Small intestine (tissue), 7 donors: Measurements from ENCODE around the gene SLC6A7. TPM values are rescaled to one million over a fixed set of nuclear protein-coding genes. Genes with fewer than 3 reads are reported as not detected.
"Not testable (repeated sequence)": the region's sequence is repeated elsewhere in the genome, so short reads cannot be mapped to it uniquely, and the experiment has no call there.

Experiments used
- DNase-seq, 2 donors: peaks; one replicate each; pipeline versions ENCODE4 v3.0.0 to v3.0.0-alpha.2; 2013
- FAIRE-seq: peaks from 2 replicates; lab custom pipeline; 2012; peaks lifted over from hg19 to GRCh38; lab: Jason Lieb, UNC
- H3K27ac ChIP-seq, 3 donors: one replicate each; pipeline ENCODE4 v1.5.1; 2013; ENCODE audit warnings: low read length in 2 of 3, mild to moderate bottlenecking in 2 of 3, control low read depth in 1 of 3, inconsistent platforms in 1 of 3, low read depth in 1 of 3, moderate library complexity in 1 of 3
- H3K27me3 ChIP-seq, 3 donors: one replicate each; pipeline ENCODE4 v1.6.1; 2013; ENCODE audit warnings: low read length in 3 of 3, inconsistent platforms in 1 of 3; ENCODE audit not compliant: control insufficient read depth in 3 of 3, insufficient read depth in 3 of 3
- H3K36me3 ChIP-seq, 3 donors: one replicate each; pipeline ENCODE4 v1.6.1; 2013; ENCODE audit warnings: low read length in 3 of 3, inconsistent platforms in 1 of 3, low read depth in 1 of 3, mild to moderate bottlenecking in 1 of 3, moderate library complexity in 1 of 3; ENCODE audit not compliant: control insufficient read depth in 3 of 3, insufficient read depth in 2 of 3
- H3K4me1 ChIP-seq, 3 donors: one replicate each; pipeline ENCODE4 v1.6.1; 2013; ENCODE audit warnings: low read length in 2 of 3, inconsistent platforms in 1 of 3, low read depth in 1 of 3, mild to moderate bottlenecking in 1 of 3, moderate library complexity in 1 of 3; ENCODE audit not compliant: control insufficient read depth in 3 of 3, insufficient read depth in 2 of 3
- H3K4me3 ChIP-seq, 3 donors: one replicate each; pipeline ENCODE4 v1.5.1; 2013; ENCODE audit warnings: low read length in 3 of 3, control low read depth in 1 of 3, inconsistent platforms in 1 of 3, low read depth in 1 of 3, mild to moderate bottlenecking in 1 of 3, moderate library complexity in 1 of 3
- H3K9me3 ChIP-seq, 2 donors: one replicate each; pipeline ENCODE4 v1.6.1; 2013; ENCODE audit warnings: low read depth in 1 of 2, low read length in 1 of 2; ENCODE audit not compliant: control insufficient read depth in 2 of 2, insufficient read depth in 1 of 2
- WGBS, 3 donors: extraction: QIAGEN DNeasy Blood & Tissue Kit; methylation state at CpG; one replicate each; pipeline ENCODE4 v1.1.7; 2013; 5-methylcytosine and 5-hydroxymethylcytosine counted together
- polyA plus RNA-seq, 4 donors: library from polyadenylated mRNA; stranded (reverse) in 3 of 4; unstranded in 1 of 4; fragments of 200-250 nt in 3 of 4; fragments of 120-200 nt in 1 of 4; gene quantifications; one replicate each; pipeline versions ENCODE4 v1.2.1 to v1.2.3, GENCODE V29; 2013
- donor health status: healthy with polysubstance abuse.
- donor health status: control.
- donor health status: control.
- donor health status: Bipolar disorder and iron deficiency.
- donor health status: healthy.

The SLC6A7 gene
- polyA plus RNA-seq, 4 donors, result 0.81 to 7.1 (median 2.2) TPM

- no peak for DNase-seq
Observed at GRCh38 chr5:150223474-150223873, 33.6 kb downstream of the SLC6A7 start.

DNA sequence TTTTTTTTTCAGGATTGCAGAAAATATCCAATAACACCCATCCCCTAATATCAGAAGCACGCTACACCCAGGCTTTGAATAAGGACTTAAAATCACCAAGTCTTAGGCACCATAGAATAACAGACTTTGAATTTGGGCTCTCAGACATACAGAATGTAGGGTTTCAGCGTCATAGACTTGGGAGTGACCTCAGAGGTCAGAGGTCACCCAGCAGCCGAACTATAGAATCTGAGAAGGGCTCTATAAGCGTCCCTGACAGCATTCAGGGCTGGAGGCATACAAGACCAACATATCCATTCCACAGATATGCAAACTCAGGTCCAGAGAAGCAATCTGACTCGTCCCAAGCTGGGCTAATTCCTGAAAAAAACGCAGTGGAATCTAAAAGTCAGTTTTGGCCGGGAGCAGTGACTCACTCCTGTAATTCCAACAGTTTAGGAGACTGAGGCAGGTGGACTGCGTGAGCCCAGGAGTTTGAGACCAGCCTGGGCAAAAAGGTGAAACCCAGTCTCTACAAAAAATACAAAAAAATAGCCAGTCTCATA is 34.7 kb downstream of the SLC6A7 start:
- DNase-seq (no peak), FAIRE-seq (no peak)
- Histone ChIP-seq H3K27me3 (no peaks in the 10 kb centered on the region), H3K4me1 (no peaks in the 10 kb centered on the region), H3K9me3 (no peaks in the 10 kb centered on the region), H3K4me3 (no peak overlapping the region), H3K27ac (no peak overlapping the region), H3K36me3 (no peaks in the 10 kb centered on the region)
- 57 to 70% (median 68%) methylated on average over 8 of the region's 8 CpGs for WGBS, 3 donors

More at GRCh38 chr5:150223474-150223873, 33.6 kb downstream of the SLC6A7 start:
- H3K4me3 ChIP-seq, result no peak overlapping the region
- WGBS, 3 donors, result 88 to 89% (median 89%) methylated on average over 7 of the region's 7 CpGs
- H3K9me3 ChIP-seq, result no peaks in the 10 kb centered on the region
- H3K27me3 ChIP-seq, result no peaks in the 10 kb centered on the region
- H3K36me3 ChIP-seq, result no peaks in the 10 kb centered on the region
- H3K4me1 ChIP-seq, result no peaks in the 10 kb centered on the region
- no peak for FAIRE-seq
- H3K27ac ChIP-seq, result no peak overlapping the region

DNA sequence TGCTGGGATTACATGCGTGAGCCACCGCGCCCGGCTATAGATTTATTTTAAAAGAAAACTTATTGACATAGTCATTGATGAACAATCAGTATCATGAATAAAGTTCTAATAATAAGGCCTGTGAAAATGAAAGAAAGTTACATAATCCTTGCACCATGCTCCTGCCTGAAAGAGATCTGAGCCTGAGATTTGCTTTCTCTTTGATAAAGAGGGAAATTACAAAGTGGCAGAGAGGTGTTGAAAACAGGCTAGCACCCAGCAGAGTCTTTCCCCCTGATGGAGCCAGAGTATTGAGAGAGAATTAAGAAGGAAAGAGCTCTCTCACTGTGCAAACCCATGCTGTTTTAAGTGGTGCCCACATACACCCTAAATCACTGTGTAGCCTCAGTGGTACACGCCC is 37.2 kb downstream of the SLC6A7 start:
- Histone ChIP-seq H3K4me3 (no peak overlapping the region), H3K9me3 (no peaks in the 10 kb centered on the region), H3K27ac (no peak overlapping the region), H3K27me3 (no peaks in the 10 kb centered on the region), H3K36me3 (no peaks in the 10 kb centered on the region), H3K4me1 (no peaks in the 10 kb centered on the region)
- FAIRE-seq, result no peak
- WGBS, 3 donors, result 65 to 83% (median 69%) methylated on average over 5 of the region's 5 CpGs
- no peak for DNase-seq

DNA sequence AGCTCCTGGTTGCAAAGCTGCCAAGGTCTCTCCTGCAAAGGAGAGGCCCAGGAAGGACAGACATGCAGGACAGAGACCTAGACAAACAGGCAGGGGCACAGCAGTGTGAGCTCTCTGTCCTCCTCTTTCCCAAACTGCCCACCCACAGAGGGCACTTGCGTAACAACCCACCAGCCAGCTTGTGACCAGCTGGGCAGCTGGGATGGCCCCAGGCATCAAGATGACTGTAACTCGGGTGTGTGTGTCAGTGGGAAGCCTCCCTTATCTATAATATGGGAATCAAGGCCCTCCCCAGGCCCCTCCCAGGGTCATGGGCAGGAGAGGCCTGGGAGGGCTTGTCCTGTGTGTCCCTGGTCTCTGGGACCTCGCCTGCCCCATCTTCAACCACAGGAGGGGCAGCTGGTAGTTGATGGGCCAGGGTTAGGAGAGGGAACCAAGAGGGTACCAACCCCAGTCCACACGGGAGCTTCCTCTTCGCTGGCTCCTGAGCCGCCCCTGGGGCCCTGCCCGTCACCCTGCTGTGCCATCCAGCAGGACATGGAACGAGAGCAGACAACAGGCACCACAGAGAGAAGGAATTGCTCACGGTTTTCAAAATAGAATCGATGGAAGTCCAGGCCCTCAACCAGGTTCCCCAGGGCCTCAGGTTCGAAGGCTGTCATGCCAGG is 37.9 kb downstream of the SLC6A7 start:
- no peaks in the 10 kb centered on the region for H3K27me3 ChIP-seq
- H3K9me3 ChIP-seq, result no peaks in the 10 kb centered on the region
- H3K36me3 ChIP-seq, result no peaks in the 10 kb centered on the region
- DNase-seq, result no peak
- no peaks in the 10 kb centered on the region for H3K4me1 ChIP-seq
- H3K27ac ChIP-seq, result no peak overlapping the region
- FAIRE-seq, result no peak
- H3K4me3 ChIP-seq, result no peak overlapping the region
- 77 to 82% (median 82%) methylated on average over 11 of the region's 11 CpGs for WGBS, 3 donors

GRCh38 chr5:150229571-150229970 is 39.7 kb downstream of the SLC6A7 start:
- H3K27ac ChIP-seq, result no peak overlapping the region
- no peaks in the 10 kb centered on the region for H3K9me3 ChIP-seq
- H3K4me3 ChIP-seq, result no peak overlapping the region
- H3K27me3 ChIP-seq, result no peaks in the 10 kb centered on the region
- H3K4me1 ChIP-seq, result no peaks in the 10 kb centered on the region
- H3K36me3 ChIP-seq, result no peaks in the 10 kb centered on the region
- FAIRE-seq (no peak), DNase-seq (no peak)
- WGBS, 3 donors, result 66 to 86% (median 69%) methylated on average over 3 of the region's 3 CpGs

- FAIRE-seq (no peak), DNase-seq (no peak)
- no peak overlapping the region for H3K4me3 ChIP-seq
- no peaks in the 10 kb centered on the region for H3K36me3 ChIP-seq
- no peaks in the 10 kb centered on the region for H3K9me3 ChIP-seq
- H3K27me3 ChIP-seq, result no peaks in the 10 kb centered on the region
- WGBS, 3 donors, result 90 to 93% (median 91%) methylated on average over 7 of the region's 7 CpGs
- H3K4me1 ChIP-seq, result no peaks in the 10 kb centered on the region
- no peak overlapping the region for H3K27ac ChIP-seq
Observed at GRCh38 chr5:150230842-150231241, 41.0 kb downstream of the SLC6A7 start.

DNA sequence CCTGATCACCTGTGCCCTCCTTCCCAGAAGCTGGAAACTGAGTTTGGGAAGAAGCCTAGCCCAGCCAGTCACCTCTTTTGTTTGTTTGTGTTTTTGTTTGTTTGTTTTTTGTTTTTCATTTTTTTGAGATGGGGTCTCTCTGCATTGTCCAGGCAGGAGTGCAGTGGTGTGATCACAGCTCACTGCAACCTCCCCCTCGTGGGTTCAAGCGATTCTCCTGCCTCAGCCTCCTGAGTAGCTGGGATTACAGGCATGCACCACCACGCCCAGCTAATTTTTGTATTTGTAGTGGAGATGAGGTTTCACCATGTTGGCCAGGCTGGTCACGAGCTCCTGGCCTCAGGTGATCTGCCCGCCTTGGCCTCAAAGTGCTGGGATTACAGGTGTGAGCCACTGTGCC is 43.8 kb downstream of the SLC6A7 start:
- H3K9me3 ChIP-seq, H3K36me3 ChIP-seq, FAIRE-seq, H3K27ac ChIP-seq, H3K27me3 ChIP-seq, DNase-seq, H3K4me3 ChIP-seq, H3K4me1 ChIP-seq: not testable (repeated sequence)
- WGBS, 3 donors, result 79 to 87% (median 83%) methylated on average over 5 of the region's 5 CpGs

- no peaks in the 10 kb centered on the region for H3K4me1 ChIP-seq
- DNase-seq, result no peak
- H3K9me3 ChIP-seq, result no peaks in the 10 kb centered on the region
- FAIRE-seq, result no peak
- no peak overlapping the region for H3K4me3 ChIP-seq
- 64 to 75% (median 68%) methylated on average over 5 of the region's 5 CpGs for WGBS, 3 donors
- peaks cover 0 to under 1% (median 0%) of the 10 kb centered on the region in 3 donors for H3K36me3 ChIP-seq
- no peak overlapping the region for H3K27ac ChIP-seq
- no peaks in the 10 kb centered on the region for H3K27me3 ChIP-seq
Observed at GRCh38 chr5:150234576-150235499, 45.0 kb downstream of the SLC6A7 start.
